Hippocampal formation (tissue), 2 donors: ENCODE measurements around the gene SLC7A5.
"Not testable (repeated sequence)": the region's sequence is repeated elsewhere in the genome, so short reads cannot be mapped to it uniquely, and the experiment has no call there.

Source experiments
- DNase-seq, 2 donors: peaks; one replicate each; lab custom pipeline; 2025; lab: John Stamatoyannopoulos, UW

SLC7A5 gene

DNA sequence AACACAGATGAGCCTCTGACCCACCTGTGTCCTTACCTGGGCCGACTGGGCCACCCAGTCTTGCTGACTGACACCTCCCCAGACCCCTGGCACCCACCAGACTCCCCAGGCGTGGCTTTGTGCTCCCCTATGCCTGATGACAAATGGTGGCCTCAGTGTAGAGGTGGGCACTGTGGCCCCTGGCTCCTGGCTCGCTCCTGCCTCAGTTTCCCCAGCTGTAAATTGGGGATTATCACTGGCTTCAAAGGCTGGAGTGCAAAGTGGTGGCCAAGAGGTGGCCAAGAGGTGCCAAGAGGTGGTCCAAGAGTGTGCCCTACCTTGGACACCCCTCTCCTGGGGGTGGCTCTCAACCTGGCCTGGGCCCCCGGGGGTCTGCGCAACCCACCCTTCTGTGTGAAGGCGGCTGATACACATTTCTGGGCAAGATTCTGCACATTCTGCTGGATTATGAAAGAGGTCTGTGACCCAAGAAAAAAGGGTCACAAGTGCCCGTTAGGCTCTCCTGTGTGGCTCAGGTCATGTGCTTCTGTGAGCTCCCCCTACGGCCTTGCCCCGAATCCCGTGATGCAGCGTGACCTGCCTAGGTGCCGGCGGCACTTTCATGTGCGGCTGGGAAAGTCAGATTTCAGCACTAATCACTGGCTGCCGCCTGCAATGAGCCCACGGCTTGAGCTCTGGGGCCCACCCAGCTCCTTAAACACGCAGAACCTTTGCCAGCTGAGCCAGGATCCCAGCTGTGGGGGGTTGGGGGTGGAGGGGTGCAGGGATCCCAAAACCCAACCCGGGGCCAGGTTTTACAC lies 7.8 kb downstream of the SLC7A5 start:
- not testable (repeated sequence) for DNase-seq

DNA sequence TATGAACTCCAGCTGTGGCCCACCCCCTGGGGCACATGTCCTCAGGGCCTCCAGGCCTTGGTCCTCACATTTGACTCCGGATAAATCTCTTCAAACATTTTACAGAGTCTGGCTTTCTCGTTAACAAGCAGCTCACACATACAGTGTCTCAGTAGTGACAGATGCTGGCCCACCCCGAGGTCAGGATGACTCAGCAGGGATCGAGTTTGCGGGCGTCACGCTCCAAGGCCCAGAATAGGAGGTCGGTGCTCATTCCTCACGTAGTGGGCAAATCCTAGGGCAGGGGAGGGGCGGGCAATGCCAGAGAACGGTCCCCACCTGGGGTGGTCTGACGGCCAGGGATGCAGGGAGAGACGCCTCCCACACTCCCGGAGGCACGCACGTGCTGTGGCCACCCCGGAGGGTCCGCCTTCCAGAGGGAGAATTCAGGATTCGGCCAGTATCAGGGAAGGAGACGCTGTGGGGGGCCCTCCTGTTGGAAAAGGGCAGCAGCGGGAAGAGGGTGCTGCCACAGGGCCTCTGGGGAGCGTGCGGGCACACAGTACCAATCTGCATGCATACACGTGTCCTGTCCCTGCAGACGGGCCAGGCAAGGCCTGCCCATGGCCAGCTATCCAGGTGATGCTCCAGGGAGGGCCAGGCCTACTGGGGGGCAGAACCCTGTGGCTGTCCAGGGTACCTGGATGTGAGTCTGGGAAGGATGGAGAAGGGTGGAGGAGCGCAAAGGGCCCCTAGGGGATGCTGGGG lies 8.6 kb downstream of the SLC7A5 start:
- DNase-seq = no peak

DNA sequence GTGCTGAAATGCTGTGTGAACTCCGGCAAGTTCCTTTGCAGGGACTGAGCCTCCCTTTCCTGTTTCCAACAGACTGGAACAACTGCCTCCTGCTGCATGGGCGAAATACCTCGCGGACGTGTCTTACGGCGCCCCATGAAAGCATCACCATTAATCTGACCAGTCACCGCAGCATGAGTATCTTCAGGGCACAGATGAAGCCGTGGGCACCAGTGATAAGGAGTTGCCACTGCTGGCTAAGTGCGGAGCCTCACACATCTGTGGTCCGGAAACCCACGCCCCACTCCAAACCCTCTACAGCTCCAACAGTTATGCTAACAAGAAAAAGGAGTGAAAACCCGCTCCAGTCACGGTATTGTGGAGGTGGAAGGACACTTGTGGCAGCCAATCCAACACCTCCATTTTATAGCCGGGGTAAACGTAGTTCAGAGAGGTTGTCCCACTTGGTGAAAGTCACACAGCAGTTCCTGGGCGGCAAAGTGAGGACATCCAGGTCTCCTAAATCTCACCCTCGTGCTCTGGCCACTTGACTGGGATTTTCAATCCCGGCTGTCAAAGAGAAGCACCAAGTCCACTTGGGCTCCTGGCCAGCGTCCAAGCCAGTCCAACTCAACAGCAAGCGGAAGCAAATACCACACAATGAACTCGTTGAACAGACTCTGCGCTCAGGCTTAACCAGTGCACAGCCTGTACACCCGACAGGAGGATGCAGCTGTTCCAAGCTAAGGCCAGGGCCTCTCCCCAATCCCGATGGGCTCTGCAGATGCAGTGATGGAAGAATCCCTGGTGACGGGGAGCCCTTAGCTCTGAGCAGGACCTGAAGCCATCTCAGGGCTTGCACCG lies 10.9 kb downstream of the SLC7A5 start:
- DNase-seq = peak in 1 of 2 donors; percentile 36

DNA sequence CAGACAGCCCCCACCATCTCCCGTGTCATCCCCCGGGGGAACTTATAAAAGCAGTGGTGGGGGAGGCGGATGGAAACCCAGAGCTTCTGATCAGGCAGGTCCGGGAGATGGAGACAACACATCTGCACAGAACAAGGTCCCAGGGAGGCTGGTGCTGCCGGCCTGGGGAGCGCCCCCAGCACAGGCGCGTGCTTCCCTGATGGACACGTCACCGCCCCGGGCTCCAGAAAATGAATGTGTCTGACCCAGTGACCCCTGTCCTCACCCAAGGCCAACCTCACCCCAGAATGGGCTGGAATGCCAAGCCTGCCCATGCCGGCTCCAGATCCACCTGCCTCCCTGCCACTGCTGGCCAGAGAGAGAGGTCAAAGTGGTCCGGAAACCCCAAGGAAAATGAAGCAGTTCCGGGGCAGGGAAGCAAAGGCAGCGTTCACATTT lies 12.5 kb downstream of the SLC7A5 start:
- no peak for DNase-seq

DNA sequence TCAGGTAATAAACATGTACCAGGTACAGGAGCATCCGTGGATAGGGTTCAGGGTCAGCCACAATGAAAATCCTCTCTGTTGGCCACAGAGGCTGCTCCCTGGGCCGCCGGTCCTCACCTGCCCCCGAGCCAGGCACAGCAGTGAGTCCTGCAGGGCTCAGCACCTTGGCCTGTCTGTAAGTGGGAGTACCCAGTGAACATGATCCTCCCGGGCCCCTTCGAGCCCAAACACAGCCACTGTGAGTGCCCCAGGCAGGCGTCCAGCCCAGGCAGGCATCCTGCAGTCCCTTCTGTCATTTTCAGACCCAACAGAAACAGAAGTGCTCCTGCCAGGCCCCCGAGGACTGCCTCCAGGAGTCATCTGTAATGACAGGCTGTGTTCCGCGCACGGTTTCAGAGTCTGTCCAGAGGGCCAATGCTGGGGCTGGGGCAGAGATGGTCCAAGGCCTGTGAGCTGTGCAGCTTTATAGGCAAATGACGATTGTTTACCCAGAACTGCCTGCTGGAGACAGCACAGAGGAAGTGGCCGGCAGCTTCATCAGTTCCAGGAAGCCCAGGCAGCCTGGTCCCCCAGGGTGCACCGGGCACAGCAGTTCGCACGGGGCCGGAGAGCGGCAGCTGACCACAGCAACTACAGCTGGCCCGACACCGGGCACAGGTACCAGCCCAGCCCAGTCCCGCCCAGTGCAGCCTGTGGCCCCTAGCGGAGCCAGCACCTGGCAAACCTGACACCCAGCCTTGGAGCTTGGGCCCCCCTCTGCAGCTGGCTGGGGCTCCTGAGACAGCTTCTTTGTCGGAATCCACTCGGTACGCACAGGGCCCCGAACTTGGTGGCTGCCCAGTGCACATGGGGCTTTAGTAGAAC lies 13.2 kb downstream of the SLC7A5 start:
- DNase-seq = peak in 1 of 2 donors; percentile 52

DNA sequence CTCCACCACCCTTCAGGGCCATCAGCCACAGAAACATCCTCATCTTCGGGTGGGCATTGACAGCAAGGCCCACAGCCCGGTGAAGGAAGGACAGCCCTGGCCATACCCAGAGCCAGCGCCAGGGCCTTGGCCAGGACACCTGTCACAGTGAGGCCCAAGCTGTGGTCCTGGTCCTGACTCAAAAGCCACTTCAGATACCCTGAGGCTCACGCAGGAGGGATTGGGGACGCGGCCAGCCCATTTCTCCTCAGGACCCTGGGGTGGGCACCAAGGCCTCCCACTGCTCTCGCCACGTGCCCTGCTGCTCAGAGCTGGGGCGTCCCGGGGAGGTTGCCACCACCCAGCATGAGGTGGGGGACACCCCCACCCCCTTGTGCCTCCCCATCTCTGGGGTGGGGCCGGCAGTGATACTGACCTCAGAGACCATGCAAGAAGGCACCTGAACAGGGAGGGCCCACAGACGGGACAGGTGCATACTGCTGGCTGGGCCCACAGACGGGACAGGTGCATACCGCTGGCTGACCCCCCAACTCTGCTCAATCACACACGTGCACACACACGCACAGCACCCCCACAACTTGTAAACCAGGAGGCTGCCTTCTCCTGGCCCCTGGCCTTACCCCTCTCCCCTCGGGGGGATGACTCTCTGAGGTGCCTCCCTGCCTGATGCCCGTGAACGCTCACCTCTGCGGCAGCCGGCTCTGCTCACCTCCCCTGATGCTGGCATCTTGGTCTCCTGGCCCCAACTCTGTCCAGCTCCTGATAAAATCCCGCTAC lies 14.2 kb downstream of the SLC7A5 start:
- DNase-seq = no peak

DNA sequence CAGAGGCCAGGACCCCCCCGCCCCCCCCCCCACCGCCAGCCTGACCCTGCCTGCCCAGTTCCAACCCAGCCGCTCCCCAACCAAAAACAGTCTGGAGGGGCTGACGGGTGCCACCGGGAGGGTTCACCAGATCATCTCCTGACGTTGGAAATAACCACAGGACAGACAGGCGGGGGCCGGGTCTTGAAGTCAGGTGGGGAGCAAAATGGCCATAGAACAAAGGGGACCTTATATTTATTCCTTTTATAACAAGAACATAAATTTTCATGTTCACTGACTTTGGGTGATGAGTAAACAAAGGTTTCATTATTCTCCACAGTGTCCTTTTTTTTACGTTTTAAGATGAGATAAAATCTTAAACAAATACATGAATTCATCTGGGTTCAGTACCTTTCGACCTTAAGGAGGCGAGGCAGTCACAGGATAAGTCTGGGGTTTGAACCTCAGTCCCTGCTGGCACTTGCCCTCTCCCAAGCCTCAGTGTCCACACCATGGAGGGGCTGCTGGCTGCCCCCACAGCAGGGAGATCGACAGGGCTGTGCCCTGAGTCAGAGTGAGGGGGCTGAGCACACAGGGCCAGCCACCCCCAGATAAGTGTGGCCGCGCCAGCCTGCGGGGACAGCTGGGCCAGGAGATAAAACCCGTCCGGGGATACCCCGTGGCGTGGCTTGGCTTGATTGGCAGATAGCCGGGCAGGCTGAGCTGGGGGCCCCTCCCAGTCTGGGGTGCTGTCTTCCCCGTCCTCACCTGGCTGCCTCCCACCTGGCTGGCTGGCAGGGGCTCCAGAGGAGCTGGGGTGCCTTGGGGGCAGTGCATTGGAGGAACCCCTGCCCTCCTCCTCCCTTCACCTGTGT lies 15.0 kb downstream of the SLC7A5 start:
- DNase-seq = no peak

DNA sequence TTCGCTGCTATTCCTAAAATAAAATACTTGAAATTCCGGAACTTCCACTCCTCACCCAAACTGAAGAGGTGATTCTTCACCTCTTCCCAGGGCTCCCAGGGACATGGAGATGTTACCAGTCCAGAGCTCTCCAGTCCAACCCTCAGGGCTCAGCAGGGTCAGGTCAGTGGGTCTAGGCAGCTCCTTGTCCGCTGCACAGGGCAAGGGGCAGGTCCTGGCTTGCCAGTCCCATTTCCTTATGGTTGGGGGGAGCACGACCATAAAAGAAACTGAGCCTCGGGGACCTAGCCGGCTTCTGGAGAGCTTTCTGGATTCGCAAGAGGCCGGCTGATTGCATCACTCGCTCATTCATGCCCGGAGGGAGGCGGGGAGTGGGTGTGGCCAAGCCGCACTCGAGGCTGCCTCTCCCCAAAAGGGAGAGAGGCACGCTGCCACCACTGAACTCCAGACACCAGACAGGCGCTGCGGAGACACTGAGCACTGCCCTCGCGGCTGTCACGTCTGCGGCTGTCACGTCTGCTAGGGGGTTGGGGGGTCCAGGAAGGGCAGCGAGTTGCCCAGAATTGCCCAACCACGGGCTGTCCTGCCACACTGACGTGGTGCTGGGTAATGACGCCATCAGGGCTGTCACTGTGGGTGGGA lies 15.8 kb downstream of the SLC7A5 start:
- peak; percentile 74 to 76 for DNase-seq

DNA sequence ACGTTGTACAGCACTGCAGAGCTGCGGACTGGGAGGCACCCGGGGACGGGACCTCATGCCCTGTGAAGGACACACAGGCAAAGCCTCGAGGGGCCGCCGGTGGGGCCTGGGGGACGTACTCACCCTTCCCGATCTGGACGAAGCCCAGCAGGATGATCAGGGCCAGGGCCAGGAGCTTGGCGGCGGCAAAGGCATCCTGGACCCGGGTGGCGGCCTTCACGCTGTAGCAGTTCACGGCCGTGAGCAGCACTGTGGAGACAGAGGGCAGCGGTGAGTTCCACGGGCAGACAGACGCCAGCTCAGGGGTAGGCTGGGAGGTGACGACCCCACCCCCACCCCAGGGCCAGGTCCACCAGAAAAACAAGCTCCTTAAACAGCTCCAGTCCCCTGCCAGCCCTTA lies 17.7 kb downstream of the SLC7A5 start:
- DNase-seq = no peak

DNA sequence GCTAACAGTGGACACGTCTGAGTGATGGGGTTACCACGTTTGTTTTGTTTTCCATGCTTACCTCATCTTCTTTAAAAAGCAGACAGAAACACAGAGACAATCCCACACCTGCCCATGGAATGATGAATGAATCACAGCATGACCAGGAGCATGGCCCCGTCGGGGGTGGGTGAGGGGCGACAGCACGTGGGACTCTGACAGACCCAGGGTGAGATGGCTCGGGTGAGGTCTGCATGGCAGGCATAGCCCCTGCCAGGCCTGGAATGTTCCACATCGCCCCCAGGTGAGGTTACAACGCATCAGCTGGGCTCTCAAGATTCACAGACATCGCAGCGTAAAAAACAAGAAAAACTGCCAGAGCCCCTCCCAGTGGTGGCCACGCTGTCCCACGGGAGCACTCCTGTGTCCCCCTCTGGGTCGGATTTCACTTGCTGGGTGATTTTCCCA lies 18.1 kb downstream of the SLC7A5 start:
- no peak for DNase-seq

DNA sequence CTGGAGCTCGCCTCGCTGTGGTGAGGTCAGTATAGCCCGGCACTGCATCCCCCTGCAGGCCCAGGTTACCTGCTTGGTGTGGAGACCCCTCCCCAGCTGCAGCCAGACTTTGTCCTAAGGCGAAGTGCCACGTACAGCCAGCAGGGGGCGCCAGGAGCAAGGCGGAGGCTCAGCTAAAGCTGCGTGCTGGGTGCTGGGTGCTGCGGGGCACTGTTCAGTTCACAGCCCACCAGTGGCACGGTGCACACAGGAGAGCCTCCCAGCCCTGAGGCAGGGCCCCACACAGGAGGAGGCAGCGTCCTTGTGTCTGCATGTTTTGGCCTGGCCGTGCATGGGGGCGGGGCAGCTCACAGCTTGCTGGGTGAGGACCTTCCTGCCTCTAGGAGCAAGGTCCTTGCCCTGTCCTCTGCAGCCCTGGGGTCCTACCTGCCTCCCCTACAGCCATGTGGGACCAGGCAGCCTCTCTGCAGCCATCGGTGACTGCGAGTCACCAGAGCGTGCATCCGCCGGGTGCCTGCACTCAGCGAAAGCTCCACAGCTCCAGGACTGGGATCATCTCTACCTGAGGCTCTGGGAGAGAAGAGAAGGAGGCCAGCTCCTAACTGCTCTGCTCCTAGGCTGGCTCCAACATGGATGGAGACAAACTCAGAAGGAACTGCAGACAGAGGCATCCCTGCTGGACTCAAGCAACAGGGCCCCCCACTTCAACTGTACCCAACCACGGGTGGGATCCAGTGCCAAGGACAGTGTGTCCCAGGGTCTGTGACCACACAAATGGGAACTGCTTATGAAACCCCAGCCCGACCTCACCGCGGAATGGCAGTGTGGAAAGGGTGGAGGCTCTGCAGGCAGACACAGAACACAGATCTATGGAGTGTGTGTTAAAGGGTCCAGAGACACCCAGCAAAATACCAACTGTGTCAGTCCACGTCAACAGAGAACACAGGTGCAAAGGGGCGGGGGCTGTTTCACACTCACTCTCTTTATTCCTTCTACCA lies 19.0 kb downstream of the SLC7A5 start:
- peak in 1 of 2 donors; percentile 41 for DNase-seq

DNA sequence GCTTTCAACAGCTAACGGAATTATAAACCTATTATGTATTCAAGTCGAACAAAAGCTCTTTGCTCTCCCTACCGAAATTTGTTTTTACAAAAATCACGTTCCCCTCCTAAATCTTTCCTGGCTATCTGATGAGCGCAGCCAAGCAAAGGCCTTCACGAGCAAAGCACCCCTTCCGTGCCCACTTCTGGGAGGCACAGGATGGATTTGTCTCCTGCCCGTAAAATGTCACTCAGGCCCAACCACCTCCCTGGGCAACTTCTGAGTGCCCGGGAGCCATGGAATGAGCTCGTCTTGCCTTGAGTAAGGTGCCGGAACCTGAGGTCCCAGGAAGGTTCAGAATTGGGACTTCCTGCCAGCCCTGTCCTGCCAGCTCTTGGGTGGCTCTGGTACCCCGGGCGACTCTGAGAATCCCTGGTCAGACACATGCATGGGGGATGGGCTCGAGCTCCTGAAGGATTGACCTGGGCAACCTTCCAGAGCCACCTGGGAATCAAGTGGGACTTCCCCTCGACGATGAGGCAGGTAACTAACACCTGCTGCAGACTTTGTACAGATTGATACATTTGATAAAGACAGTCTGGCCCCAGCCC lies 19.8 kb downstream of the SLC7A5 start:
- DNase-seq = no peak

DNA sequence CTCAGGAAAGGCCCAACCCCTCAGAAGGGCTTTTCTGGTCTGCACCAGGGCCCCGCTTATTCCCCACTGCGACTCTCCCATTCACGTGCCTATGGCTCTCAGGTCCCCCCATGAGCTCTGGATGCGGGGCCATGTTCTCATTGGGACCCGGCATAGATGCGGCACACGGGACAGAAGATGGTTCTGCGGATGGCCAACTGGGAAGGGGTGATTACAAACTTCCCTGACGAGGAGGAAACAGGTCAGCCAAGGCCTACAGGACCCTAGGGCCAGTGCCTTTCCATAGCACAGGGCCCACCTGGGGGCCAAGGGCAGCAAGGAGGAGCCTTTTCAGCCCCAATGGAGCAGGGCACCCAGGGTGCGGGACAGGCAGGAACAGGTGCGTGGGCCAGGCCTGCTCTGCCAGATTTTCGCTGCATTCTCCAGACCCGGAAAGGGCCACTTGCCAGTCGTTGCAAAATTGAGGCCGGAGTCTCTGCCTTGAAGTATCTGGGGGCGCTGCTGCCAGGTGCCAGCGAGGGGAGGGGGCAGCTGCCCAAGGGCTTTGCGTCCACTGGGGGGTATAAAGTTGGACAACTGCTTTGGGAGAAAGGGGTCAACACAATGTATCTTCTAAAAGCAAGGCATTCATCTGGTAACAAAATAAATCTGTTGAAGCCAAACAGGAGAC lies 20.5 kb downstream of the SLC7A5 start:
- no peak for DNase-seq

DNA sequence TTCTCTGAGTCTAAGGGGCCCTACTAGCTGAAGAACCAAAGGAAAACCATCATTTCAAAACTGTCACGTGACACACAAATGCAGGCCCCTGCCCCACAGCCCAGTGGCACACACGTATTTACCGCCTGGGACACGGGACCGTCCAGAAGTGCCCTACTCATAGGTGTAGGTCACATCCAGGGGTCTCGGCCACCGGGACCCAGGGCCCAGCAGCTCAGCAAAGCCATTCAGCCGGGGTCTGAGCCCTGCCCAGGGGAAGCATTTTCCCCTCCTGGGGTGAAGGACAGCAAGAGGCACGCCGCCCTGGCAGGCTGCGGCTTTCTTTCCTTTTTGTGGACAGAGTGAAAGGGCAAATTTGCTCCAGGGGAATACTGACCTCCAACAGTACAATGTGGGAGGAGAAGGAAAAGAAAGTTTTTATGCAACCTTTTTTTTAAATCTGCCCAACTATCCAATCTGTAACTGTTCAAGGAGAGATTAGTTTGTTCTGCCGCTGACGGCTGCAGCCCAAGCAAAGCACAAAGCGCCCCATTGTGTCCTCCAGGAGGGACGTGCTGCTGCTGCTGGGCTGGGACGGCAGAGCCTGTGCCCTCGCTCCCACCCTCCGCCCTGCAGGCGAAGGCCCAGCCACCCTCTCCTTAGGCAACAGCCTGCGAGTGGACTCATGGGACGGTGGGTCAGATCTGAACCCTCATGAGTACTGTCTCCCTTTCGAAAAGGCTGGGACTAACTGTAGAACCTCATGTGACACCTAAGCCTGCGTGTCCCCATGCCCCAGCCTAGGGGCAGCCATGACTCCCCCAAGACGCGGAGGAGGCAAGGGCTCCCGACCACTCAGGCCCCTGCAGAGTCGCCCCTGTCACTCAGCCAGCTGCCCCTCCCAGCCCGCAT lies 21.3 kb downstream of the SLC7A5 start:
- peak; percentile 59 to 61 for DNase-seq

DNA sequence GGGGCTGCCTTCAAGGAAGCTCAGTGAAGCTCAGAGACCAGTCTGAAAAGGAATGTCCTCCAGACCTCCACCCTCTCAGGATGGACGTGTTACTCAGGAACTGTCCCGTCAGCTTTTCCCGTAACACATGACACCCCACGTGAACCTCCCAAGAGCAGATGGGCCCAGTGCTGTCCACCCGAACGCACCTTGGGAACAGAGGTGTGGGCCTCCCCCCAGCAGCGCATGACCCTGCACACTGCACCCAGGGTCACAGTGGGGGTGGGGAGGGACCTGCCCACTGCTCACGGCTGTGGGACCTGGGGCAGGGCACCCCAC lies 21.9 kb downstream of the SLC7A5 start:
- no peak for DNase-seq
